GM11168 (cell line): Measurements from ENCODE around the gene PDGFC.

ENCODE experiments used
- in situ Hi-C: fragments of 300-500 bp; cut with MboI; formaldehyde crosslinking; loops from one replicate; pipeline ENCODE4 v1.12.0; 2022; ENCODE audit warnings: low sequenced_read_pairs; ENCODE audit not compliant: unreplicated experiment

Gene PDGFC, protein sequence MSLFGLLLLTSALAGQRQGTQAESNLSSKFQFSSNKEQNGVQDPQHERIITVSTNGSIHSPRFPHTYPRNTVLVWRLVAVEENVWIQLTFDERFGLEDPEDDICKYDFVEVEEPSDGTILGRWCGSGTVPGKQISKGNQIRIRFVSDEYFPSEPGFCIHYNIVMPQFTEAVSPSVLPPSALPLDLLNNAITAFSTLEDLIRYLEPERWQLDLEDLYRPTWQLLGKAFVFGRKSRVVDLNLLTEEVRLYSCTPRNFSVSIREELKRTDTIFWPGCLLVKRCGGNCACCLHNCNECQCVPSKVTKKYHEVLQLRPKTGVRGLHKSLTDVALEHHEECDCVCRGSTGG

DNA sequence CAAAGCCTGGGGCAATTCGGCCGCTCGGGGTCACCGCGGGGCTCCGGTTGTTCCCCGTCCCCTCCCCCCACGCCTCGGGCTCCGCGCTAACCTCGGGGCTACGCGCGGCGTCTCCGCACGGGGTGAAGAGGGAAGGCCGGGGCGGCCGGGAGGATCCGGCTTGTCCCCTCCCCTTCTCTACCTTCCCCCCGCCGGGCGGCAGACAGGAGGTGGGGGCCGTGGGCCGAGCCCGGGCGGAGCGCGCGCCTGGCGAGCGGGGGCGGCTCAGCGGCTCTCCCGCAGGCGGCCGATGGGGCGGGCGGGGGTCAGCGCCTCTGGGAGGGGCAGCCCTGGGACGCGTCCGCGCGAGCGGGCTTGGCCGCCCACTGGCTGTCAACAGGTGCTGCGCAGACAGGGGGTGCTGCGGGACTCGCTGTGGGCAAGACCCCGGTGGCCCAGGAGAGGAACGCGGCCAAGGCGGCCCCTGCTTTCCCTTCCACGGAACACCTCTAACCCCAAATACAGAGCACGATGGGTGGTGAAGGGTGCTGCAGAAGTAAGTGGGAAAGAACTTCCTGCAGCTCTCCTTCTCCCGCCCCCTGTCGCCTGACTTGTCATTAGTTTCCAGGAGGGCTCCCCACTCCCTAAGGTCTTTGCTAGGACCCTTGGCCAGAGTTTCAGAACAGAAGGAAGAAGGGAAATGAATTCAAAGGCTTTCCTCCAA is at the start of gene PDGFC:
Gene PDGFC, minus strand, starts transcription at position 124 of the 703 bp plus-strand sequence. CDS start 896 bp downstream, outside the sequence.
- in situ Hi-C loops: no loop called here

DNA sequence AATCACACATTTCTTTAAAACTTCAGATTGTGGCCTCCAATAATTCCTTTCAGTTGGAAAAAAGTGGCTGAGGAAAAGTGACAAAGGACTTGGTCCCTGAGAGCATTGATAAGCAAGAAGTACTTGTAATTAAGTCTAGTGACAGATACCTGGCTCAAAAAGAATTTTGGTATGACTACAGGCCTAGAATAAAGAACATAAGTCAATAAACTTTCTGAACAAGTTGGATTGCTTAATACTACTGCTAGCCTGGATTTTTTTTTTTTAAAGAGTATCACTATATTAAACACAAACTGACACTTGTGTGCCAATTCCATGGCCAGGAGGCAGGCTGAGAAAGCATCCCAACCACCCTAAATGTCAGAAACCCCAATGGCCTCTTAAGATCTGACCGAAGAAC is 49.3 kb upstream of the PDGFC start:
- in situ Hi-C loops: no loop called here

DNA sequence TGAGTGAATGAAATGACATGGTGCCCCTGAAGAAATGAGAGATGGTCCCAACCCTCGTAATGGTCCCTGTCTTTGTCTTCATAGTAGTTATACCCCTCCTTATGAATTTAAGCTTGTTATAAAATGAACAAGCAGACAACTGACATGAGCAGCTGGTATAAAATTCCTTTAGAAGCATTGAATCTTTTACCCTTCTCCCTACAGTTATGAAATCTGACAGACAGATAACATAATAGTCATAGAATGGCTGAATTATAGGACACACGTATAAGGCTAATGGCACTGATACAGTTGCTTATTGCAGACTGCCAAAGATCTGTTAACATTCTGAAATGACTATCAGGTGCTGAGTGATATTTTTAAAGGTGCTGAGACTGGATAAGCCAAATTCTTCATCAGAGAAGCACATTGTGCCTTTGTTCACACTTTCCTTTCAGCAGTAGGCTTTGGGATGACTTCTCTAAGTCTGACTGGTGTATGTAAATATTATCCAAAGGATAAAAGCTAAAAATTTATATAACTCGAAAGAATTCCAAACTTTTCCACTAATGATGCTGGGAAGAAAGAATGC is 47.4 kb upstream of the PDGFC start:
- in situ Hi-C loops: no loop called here

DNA sequence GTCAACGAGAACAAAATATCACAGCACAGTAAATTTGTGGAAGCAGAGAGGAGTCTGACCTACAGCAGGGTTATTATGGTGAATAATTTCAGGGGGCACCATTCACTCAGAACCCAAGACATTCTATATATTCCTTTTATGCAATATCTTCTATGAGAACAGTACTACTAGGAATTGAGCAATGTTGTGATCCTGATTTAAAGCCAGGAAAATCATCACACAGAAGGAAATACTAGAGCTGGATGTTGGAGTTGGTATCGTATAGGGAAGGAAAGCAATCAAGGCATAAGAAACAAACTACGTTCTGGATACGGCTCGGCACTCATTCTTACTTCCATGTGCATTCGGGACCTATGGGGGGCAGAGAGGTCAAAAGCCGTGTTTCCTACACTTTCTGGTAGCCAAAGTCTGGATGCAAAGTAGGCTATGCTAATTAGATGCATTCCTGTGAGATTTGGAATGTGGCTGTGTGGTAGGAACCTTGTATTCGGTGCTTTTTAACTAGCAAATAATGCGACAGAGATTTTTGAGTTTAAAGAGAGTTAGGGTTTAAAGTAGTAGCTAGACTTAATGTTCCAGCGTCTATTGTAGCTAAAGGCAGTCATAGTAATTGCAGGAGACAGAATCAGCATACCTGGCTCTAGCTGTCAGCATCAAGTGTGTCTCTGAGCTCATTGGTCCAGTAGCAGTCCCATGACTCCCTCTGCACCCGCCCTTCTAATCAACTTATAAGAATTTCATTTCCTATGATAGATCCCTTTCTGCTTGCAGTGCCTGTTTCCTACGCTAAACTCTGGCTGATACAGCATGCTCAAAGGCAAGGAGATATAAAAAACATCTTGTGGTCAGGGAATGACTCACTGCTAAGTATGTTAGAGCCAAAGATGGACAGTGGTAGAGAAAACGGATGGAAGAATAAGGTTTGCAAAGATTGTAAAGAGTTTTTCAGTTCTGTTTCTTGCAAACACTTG is 43.3 kb upstream of the PDGFC start:
- in situ Hi-C loops: no loop called here

DNA sequence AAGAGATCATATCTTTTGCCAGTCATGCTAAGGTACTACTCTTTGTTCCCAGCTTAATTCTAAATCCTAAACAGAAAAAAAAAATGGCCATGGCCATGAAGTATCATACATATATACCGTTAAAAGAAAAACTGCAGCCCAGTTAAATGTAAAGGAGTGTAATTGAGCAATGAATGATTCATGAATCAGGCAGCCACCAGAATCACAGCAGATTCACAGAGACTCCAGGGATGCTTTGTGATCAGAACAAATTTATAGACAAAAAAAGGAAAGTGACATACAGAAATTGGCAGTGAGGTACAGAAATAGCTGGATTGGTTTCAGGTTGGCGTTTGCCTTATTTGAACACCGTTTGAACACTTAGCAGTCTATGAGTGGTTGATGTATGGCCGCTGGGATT is 42.1 kb upstream of the PDGFC start:
- in situ Hi-C loops: no loop called here

DNA sequence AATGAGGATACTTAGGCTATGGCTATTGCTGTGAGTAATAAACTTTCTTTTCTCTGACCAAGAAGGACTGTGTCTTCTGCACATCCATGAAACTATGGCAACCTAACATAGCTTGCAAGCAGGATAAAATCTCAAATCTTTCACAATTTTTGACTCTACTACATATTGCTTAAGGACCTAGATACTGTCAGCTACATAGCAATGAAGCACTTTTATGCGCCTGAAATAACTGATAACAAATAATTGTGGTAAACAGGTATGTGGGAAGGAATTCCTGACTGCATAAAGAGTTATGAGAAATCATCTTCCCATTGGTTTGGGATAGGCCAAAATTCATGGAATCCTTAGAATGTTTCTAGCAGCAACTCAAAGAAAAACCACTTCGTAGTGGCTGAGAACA is 41.2 kb upstream of the PDGFC start:
- in situ Hi-C loops: no loop called here

DNA sequence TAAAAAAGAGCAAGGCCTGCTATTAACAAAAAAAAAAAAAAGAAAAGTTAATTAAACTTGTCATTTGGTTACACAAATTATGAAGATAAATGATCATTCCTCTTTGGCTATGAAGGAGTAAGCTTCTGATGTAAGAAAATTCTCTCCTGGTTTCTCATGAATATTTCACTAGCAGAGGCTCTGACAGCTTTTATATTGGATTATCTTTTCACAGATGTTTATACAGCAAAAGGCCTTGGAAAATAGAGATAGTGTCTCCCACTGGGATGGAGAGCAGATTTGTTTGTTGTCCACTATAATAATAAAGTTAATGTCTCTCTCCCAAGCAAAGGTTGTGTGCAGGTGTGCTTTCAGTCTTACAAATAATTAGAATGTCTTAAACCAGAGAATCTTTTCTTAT is 40.7 kb upstream of the PDGFC start:
- in situ Hi-C loops: no loop called here

DNA sequence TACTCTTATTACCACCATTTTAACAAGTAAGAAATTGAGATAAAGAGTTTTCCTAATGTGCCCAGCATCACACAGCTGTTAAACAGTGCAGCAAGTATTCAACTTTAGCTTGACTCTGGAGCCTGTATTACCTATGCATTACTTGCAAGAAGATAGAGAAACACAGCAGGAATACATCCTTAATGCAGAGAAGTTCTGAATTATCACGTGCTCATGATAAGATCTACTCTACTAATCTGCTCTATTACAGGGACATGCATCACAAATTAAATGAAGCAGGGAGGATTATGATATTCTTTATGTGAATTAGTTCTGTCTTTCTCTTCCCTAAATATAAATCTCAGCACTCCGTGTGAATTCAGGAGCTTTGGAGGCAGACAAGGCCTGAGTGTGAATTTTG is 39.0 kb upstream of the PDGFC start:
- in situ Hi-C loops: no loop called here

DNA sequence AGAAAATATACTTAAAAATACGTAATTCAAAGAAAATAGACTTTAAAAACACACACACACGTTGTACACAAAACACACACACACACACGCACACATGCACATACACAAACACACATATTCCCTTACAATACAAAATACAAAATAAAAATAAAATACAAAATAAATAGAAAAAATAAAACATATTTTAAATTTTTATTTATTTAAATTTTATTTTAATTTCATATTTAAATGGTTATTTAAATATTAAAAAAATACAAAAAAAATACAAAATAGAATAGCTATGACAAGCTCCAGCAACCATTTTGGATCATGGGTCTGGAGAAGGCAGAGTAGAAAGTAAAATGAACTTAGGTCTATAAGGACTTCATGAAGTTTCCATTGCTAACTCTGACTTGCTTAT is 34.2 kb upstream of the PDGFC start:
- in situ Hi-C loops: no loop called here

DNA sequence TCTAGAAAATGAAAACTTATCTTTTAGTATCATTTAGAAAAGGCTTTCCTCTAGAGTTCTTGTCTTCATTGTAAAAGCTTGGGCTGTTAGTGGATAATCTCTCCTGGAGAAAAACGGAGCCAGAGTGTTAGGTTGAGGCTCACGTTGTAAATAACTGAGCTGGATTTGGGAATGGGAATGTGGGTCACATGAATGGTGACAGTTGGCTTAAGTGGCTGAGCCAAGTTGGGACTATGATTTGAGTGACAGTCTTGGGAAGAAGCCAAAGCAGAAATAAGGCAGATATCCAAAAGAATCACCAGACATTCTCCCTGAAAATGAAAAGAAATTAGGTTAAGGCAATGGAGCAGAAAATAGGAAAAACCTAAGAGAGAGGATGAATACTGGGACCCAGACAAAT is 33.6 kb upstream of the PDGFC start:
- in situ Hi-C loops: no loop called here

DNA sequence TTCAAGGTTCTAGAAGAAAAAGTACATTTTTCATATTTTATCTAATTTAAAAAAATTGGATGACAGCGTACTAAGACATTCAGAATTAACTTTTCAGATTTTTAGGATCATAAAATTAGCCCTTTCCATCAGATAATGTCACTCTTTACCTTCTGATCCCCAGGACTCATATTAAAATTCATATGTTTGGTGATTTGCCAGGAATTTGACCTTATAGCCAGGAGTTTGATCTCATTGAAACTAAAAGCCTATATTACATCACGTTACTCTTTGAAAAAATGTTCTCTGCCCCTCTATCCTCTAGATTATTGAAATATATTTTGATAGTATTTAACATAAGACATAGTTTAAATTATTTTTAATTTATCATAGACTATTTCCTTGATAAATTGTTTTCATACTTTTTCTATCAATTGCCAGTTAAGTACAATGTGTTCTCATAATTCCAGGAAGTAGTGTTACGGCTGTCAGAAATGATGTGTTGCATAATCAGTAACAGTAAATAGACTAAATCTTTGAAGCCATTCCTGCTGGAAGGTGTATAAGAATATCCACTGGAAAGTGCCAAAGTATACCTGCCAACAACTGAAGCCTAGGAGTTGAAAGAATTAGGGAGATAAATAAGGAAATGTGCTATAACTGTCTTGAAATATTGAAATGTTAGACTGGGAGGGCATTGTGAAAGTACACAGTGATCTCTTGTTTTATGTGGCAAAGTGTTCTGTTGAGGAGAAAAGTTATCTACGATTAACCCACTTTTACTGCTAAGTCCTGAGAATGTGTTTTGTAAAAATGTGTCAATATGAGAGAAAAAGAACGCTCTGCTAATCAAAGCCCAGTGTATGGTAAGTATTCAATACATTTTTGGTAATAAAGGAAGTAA is 32.9 kb upstream of the PDGFC start:
- in situ Hi-C loops: no loop called here

DNA sequence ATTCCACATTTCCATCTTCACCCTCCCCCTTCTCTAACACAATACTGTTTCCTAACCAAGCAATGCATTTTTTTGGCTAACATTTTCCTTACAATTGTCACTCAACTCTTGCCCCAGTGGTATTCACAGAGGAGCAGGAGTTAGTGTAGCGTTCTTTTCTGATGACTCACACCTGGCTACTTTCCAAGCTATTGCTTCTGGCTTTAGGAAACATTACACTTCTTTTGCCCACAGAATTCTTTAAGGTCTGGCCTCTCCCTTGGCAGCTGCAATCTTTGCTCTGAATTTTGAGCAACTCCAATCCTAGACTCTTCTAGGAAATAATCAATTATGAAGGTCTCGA is 27.5 kb upstream of the PDGFC start:
- in situ Hi-C loops: no loop called here

DNA sequence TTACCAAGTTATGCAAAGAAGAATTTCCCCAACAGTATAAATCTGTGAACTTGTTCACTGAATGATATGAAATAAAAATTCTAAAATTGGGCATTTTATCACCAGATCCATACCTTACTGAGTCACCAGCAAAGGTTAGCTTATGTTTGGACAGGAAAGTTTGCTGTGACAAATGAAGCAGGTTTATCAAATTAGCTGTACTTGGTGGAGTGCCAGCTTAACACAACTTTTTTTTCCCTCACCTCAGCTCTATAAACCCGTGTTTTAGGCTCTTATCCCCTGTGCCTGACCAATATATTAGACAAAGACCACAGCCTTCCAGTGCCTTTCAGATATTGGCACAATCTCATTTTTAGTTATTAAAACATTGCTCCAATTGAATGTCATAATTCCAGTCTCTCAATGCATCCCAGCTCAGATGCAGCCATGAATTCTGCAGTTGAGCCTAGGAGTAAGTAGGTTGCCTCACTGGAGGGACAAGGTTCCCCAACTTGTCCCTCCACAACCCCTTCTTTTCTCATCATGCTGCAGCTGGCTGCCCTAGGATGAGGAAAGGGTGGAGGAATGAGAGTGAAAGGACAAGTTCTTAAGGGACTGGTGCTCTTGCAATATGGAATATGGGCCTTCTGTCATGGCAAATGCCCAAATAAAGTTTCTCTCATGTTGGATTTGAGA is 27.0 kb upstream of the PDGFC start:
- in situ Hi-C loops: no loop called here

DNA sequence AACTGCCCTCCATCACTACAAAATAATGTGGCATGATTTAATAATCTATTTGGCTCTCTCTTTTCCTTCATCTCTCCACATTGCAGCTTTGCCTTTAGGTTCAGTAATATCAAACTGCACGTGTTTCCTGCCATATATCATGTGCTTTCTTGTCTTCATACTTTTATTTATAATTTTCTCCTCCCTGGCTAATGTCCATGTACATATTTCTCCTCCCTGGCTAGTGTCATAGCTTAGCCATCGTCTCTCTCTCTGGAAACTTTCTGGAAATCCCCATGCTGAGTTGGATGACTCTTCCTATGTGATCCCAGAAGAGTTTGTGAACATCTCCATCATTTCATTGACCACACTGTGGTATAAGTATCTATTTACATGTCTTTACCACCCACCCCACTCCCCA is 21.3 kb upstream of the PDGFC start:
- in situ Hi-C loops: no loop called here

DNA sequence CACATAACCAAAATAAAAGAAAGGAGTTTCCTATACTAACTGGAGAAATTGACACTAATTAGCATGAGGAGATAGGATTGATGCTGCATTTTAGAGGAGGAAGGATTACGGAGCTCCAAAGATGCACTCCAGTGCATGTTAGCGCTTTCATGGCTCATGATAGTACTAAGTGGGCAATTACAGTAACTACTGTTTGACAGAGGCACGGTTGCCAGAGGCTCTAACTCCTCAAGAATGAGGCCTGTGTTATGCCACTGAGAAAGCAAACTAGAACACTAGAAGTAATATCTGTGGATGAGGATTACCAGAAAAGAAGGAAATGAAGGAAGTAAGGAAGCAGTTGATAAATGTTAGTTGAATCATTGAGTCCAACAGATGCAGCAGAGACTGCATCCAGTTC is 19.6 kb upstream of the PDGFC start:
- in situ Hi-C loops: no loop called here

DNA sequence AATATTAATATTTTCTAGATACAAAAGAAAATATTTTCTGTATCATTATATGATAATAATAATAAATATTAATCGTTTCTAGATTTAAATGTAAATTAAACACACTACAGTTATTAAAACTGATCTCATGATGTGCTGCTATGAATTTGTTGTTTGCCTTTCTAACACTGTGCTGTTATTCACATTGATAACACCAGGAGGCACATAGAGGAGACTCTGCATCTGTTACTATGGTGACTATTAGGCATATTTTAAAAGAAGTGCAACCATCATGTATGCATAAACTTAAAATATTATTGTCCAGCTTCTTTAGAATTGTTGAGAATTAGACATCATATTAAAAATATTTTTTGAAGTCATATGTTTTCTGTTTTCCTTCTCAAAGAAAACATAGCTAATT is 11.8 kb upstream of the PDGFC start:
- in situ Hi-C loops: no loop called here

DNA sequence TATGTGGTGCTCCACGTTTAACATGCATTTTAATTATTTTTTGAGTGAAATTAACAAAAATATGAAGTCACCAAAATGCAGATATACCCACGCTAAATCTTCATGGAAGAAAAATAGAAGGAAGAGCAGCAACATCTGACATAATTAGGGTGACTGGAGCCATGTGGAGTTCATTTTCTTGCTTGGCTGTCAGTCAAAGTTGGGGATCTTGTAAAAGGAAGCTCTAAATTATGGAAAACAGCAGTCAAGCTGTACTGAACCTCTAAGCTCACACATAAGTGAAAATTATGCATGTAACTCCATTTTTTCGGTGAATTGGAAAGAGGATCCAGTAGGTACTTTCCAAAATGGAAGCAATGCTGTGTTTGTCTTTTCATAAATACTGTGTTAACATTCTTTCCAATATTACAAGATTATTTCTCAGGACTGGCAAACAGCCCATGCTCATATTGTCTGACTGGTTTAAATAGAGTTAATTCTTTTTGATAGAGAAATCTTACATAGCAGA is 9.7 kb upstream of the PDGFC start:
- in situ Hi-C loops: no loop called here

DNA sequence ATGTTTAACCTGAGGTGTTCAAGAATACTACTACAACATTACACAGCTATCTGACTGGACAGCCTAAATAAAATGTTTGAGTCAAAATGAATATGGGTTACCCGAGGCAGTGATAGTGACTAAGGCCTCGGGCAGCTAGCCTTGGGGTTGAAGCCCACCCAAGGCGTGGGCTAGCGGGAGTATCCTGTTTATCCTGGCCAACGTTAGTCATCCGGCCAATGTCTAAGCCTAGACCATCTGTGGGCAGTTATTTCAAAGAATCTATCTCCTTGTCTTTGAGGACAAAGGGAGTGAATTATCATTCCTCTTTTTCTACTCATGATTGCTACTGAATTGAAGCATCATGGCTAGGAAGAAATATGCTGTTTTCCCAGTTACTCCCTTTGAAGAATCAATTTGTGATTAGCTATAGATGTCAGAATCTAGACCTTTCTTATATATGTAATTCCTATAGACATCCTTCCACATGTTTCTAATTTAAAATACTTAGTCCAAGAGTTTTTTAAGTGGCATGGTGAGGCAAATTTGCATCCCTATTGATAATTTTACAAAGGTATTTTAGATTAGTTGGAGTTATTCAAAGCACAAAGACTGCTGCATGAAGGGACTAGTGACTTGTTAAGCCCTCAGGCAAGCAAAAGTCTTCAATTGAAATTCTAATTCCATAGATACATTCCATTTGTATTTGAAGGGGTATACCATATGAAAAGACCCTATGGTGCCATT is 6.0 kb upstream of the PDGFC start:
- in situ Hi-C loops: no loop called here
